ENCODE data around the gene TDRD5.

The TDRD5 gene

GRCh38 chr1:179583771-179584320, 7.8 kb upstream of the TDRD5 start:
- DNase-seq (ENCODE audit: extremely low read depth, insufficient read length), result no peak
- no peaks in the 10 kb centered on the region for H3K27me3 ChIP-seq (replicated peaks; ENCODE audit: control insufficient read depth, insufficient read depth, low read length)
- H3K36me3 ChIP-seq (ENCODE audit: control insufficient read depth, insufficient read depth, low read length), result no peaks in the 10 kb centered on the region
- TF ChIP-seq CTCF (IDR thresholded peaks at IDR 0.05; ENCODE audit: insufficient read depth, low read length, poor library complexity, severe bottlenecking), result no peak
- no peak overlapping the region for H3K4me3 ChIP-seq (replicated peaks; ENCODE audit: low read depth, low read length)

DNA sequence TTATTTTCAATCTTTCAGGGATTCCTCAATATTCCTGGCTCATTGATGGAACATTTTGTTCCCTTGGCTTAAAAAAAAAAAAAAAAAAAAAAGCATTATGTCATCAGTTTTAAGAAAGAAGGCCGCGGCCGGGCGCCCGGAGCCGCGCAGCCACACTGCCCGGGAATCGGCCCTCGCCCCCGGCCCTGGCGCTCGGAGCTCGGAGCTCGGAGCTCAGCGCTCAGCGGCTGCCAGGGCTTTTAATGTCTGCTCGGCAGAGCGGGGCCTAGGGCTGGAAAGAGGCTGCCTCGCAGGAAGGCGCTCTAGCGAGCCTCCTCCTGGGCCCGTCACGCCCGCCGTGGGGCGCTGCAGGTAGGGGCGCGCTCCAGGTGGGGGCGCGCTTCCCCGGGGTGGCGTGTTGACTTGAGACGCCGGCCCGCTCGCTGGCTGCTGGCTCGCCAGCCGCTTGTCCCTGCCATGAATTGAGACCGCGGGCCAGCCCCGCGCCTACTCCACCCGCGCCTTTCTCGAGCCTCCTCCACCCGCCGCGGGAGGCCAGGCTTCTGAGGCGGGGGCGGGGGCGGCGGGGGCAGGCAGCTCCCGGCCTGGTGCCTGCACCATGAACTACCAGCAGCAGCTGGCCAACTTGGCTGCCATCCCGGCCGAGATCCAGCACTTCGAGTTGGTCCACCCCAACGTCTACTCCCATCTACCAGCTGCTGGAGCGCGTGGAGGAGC, 5.4 kb upstream of the TDRD5 start:
- no peak for DNase-seq (ENCODE audit: extremely low read depth, insufficient read length)
- H3K4me3 ChIP-seq (replicated peaks; ENCODE audit: low read depth, low read length), result no peak overlapping the region
- H3K36me3 ChIP-seq (ENCODE audit: control insufficient read depth, insufficient read depth, low read length), result no peaks in the 10 kb centered on the region
- no peaks in the 10 kb centered on the region for H3K27me3 ChIP-seq (replicated peaks; ENCODE audit: control insufficient read depth, insufficient read depth, low read length)
- TF ChIP-seq CTCF (IDR thresholded peaks at IDR 0.05; ENCODE audit: insufficient read depth, low read length, poor library complexity, severe bottlenecking), result no peak

DNA sequence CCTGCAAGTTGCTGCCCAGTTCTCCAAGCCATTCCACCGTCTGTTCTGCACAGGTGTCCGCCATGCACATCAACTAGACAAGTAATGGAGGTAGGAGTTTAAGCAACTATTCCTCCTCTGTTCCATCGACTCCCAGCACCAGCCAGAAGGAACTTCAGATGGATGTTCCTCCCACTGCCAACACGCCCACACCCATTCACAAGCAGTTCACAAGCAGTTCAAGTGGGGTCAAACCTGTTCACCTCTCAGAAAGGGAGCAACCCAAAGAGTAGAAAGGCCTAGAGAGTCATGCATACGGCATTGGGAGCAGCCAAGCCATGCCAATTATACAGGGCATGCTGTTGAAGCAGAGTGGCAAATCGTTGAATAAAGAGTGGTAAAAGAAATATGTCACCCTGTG, 4.3 kb upstream of the TDRD5 start:
- DNase-seq (ENCODE audit: extremely low read depth, insufficient read length), result no peak
- no peak overlapping the region for H3K4me3 ChIP-seq (replicated peaks; ENCODE audit: low read depth, low read length)
- TF ChIP-seq CTCF (IDR thresholded peaks at IDR 0.05; ENCODE audit: insufficient read depth, low read length, poor library complexity, severe bottlenecking), result no peak
- no peaks in the 10 kb centered on the region for H3K36me3 ChIP-seq (ENCODE audit: control insufficient read depth, insufficient read depth, low read length)
- no peaks in the 10 kb centered on the region; the same call in 1 of the 2 replicates for H3K27me3 ChIP-seq (replicated peaks; ENCODE audit: control insufficient read depth, insufficient read depth, low read length)

DNA sequence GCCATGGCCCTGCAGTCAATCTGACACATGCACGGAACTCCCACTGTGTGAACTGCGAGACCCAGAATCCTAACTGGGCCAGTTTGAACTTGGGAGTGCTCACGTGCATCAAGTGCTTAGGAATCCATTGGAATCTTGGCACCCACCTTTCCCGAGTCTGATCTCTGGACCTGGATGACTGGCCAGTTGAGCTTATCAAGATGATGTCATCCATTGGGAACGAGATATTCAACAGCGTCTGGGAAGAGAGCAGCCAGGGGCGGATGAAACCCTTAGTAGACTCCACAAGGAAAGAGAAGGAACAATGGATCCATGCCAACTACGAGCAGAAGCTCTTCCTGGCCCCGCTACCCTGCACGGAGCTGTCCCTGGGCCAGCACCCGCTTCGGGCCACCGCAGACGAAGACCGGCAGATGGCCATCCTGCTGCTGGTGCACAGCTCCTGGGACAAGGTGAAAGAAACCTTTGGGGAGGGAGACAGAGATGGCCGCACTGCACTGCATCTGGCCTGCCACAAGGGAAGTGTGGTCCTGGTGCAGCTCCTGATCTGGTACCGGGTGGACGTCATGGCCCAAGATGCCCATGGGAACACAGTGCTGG, 3.1 kb upstream of the TDRD5 start:
- no peak overlapping the region for H3K4me3 ChIP-seq (replicated peaks; ENCODE audit: low read depth, low read length)
- no peaks in the 10 kb centered on the region for H3K36me3 ChIP-seq (ENCODE audit: control insufficient read depth, insufficient read depth, low read length)
- no peak for TF ChIP-seq CTCF (IDR thresholded peaks at IDR 0.05; ENCODE audit: insufficient read depth, low read length, poor library complexity, severe bottlenecking)

DNA sequence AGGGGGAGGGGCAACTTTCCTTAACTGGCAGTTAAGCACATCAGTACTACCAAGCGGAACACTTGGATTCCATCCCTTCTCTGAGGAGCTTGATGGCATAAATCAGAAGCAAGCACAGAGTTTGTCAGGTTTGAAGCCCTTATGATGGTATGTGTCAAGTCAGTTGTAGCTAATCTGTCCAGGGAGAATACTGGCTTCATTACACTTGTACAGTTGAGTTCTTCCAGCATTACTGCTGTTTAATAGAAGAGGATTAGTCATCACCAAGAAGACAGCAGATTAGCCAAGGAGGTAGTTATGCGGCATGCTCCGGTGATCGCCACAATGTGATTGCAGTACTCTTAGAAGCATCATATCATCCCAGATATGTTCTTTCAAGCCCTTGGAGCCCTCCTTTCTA, 2.1 kb upstream of the TDRD5 start:
- Histone ChIP-seq H3K4me3 (replicated peaks; ENCODE audit: low read depth, low read length) (no peak overlapping the region), H3K36me3 (ENCODE audit: control insufficient read depth, insufficient read depth, low read length) (no peaks in the 10 kb centered on the region), H3K27me3 (replicated peaks; ENCODE audit: control insufficient read depth, insufficient read depth, low read length) (no peaks in the 10 kb centered on the region; the same call in 1 of the 2 replicates)
- DNase-seq (ENCODE audit: extremely low read depth, insufficient read length), result no peak
- no peak for TF ChIP-seq CTCF (IDR thresholded peaks at IDR 0.05; ENCODE audit: insufficient read depth, low read length, poor library complexity, severe bottlenecking)

More for the DNA sequence above, 3.1 kb upstream of the TDRD5 start:
- DNase-seq (ENCODE audit: extremely low read depth, insufficient read length), result no peak
- no peaks in the 10 kb centered on the region; the same call in 1 of the 2 replicates for H3K27me3 ChIP-seq (replicated peaks; ENCODE audit: control insufficient read depth, insufficient read depth, low read length)
